ENCODE measurements around the gene RCE1.

RCE1 gene

DNA sequence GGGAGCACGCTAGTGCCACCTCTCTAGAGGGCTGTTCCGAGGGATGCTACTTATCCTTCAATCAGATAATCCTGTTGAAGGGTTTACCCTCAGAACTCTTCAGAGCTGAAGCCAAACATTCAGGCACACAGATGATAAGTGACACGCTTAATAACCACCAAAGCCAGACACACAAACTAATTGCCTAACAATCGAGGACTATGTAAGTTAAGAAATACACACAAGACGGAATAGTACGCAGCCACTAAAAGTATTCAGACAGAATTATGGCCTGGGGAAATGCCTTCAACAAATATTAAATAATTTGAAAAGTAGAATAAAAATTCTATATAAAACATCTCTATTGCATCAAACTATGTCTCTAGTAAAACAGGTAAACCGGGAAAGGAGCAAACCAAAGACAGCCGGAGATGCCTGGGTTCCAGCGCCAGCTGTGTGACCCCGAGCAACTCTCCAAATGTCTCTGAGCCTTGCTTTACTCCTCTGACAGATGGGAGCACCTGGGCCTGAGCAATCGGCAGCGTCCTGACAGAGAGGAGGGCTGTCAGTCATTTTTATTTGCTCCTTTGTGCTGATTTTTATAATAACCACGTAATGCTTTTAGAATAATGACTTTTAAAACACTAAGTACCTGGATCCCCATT is 25.0 kb downstream of the RCE1 start:
- POLR2A ChIA-PET, result interaction anchor here (1.1 kb wide), 1 partner anchor 25 kb away, joined by 3 read pairs; the partner anchor contains the start of gene RCE1

DNA sequence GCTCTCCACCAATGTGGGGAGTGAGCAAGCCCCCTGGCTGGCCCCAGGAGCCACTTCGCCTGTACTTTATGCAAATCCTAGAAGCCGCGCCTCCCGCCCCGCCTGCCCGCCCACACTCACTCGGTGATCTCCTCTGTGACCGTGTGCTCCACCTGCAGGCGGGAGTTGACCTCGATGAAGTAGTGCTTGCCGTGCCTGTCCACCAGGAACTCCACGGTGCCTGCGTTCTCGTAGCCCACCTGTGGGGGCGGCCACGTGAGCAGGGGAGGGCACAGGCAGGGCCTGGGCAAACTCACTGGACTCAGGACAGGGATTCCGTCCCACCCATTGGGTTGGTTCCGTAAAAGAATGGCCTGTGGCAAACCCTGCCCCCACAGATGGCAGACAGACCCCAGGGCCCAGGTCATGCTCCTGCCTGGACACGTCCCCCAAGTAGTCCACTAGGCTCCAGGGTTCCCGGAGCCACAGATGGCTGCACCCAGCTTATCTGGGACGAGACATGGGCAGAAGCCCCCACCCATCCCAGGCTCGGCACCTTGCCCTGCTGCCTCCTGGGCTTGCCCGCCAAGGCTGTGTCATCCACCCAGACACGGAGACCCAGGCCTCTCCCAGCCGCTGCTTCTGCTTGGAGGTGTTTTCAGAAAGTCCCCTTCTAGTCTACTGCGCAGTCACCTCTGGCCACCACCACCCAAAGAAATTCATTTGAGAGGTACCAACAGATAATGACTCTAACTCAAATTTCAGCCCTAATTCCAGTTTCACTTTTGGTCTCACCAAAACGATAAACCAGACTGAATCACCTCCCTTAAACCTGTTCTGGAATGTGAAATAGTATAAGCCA is 25.7 kb downstream of the RCE1 start:
- H3K27ac ChIP-seq (ENCODE audit: extremely low read depth, low read depth, low read length), result no peak overlapping the region
- H3K36me3 ChIP-seq (ENCODE audit: control insufficient read depth in 2 of 2, insufficient read depth in 1 of 2, low read length in 2 of 2), result peaks cover 0 to 26% of the 10 kb centered on the region in 2 experiments; a peak in 1 of 3 replicates
- H3K9me3 ChIP-seq (ENCODE audit: control insufficient read depth, insufficient read depth, low read depth, low read length), result no peaks in the 10 kb centered on the region
- ChIA-PET POLR2A (no interaction called here), CTCF (no interaction called here)
- H3K4me1 ChIP-seq (ENCODE audit: control insufficient read depth, insufficient read depth, low read length), result no peaks in the 10 kb centered on the region
- no peak overlapping the region for H3K4me3 ChIP-seq (ENCODE audit: low read depth, low read length)
- TF ChIP-seq EGR2 (tag by site-specific recombination; IDR thresholded peaks at IDR 0.05; ENCODE audit: low read depth) (peak; percentile 32; the same call in 1 of the 2 replicates), ZNF548 (tag by site-specific recombination; IDR thresholded peaks at IDR 0.05) (no peak), ZIC2 (tag by site-specific recombination; IDR thresholded peaks at IDR 0.05) (no peak), GLIS1 (tag by site-specific recombination; IDR thresholded peaks at IDR 0.05) (no peak), ZNF239 (tag by site-specific recombination; IDR thresholded peaks at IDR 0.05) (no peak), ZNF426 (tag by site-specific recombination; IDR thresholded peaks at IDR 0.05) (no peak)
- TF ChIP-seq, protein P1, sequence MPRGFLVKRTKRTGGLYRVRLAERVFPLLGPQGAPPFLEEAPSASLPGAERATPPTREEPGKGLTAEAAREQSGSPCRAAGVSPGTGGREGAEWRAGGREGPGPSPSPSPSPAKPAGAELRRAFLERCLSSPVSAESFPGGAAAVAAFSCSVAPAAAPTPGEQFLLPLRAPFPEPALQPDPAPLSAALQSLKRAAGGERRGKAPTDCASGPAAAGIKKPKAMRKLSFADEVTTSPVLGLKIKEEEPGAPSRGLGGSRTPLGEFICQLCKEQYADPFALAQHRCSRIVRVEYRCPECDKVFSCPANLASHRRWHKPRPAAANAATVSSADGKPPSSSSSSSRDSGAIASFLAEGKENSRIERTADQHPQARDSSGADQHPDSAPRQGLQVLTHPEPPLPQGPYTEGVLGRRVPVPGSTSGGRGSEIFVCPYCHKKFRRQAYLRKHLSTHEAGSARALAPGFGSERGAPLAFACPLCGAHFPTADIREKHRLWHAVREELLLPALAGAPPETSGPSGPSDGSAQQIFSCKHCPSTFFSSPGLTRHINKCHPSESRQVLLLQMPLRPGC (tag by site-specific recombination; IDR thresholded peaks at IDR 0.05), result no peak
- TF ChIP-seq, protein P2, sequence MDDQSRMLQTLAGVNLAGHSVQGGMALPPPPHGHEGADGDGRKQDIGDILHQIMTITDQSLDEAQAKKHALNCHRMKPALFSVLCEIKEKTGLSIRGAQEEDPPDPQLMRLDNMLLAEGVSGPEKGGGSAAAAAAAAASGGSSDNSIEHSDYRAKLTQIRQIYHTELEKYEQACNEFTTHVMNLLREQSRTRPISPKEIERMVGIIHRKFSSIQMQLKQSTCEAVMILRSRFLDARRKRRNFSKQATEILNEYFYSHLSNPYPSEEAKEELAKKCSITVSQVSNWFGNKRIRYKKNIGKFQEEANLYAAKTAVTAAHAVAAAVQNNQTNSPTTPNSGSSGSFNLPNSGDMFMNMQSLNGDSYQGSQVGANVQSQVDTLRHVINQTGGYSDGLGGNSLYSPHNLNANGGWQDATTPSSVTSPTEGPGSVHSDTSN (CRISPR knock-in tag; IDR thresholded peaks at IDR 0.05), result 0 out of 2 replicates have a peak, but pooled peaks have one; percentile 29

More for the DNA sequence above, 25.0 kb downstream of the RCE1 start:
- CTCF ChIA-PET, result interaction anchor here (0.5 kb wide), 1 partner anchor 16 kb away, joined by 3 read pairs; no protein-coding TSS in a partner anchor
- Histone ChIP-seq H3K36me3 (ENCODE audit: control insufficient read depth in 2 of 2, insufficient read depth in 1 of 2, low read length in 2 of 2) (peaks cover 0 to 26% of the 10 kb centered on the region in 2 experiments; a peak in 1 of 3 replicates), H3K4me1 (ENCODE audit: control insufficient read depth, insufficient read depth, low read length) (no peaks in the 10 kb centered on the region), H3K27ac (ENCODE audit: extremely low read depth, low read depth, low read length) (no peak overlapping the region), H3K4me3 (ENCODE audit: low read depth, low read length) (no peak overlapping the region), H3K9me3 (ENCODE audit: control insufficient read depth, insufficient read depth, low read depth, low read length) (no peaks in the 10 kb centered on the region)
- no peak for TF ChIP-seq ZNF274 (IDR thresholded peaks at IDR 0.05; ENCODE audit: low read length)
- TF ChIP-seq ZNF274 (tag by site-specific recombination; IDR thresholded peaks at IDR 0.05; ENCODE audit: borderline replicate concordance), result no peak
- TF ChIP-seq ZNF292 (tag by site-specific recombination; IDR thresholded peaks at IDR 0.05; ENCODE audit: borderline replicate concordance, low read depth), result no peak
- TF ChIP-seq, protein P3, sequence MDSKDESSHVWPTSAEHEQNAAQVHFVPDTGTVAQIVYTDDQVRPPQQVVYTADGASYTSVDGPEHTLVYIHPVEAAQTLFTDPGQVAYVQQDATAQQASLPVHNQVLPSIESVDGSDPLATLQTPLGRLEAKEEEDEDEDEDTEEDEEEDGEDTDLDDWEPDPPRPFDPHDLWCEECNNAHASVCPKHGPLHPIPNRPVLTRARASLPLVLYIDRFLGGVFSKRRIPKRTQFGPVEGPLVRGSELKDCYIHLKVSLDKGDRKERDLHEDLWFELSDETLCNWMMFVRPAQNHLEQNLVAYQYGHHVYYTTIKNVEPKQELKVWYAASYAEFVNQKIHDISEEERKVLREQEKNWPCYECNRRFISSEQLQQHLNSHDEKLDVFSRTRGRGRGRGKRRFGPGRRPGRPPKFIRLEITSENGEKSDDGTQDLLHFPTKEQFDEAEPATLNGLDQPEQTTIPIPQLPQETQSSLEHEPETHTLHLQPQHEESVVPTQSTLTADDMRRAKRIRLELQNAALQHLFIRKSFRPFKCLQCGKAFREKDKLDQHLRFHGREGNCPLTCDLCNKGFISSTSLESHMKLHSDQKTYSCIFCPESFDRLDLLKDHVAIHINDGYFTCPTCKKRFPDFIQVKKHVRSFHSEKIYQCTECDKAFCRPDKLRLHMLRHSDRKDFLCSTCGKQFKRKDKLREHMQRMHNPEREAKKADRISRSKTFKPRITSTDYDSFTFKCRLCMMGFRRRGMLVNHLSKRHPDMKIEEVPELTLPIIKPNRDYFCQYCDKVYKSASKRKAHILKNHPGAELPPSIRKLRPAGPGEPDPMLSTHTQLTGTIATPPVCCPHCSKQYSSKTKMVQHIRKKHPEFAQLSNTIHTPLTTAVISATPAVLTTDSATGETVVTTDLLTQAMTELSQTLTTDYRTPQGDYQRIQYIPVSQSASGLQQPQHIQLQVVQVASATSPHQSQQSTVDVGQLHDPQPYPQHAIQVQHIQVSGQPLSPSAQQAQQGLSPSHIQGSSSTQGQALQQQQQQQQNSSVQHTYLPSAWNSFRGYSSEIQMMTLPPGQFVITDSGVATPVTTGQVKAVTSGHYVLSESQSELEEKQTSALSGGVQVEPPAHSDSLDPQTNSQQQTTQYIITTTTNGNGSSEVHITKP (tag by site-specific recombination; IDR thresholded peaks at IDR 0.05), result no peak
- no peak for TF ChIP-seq ZNF174 (tag by site-specific recombination; IDR thresholded peaks at IDR 0.05)
- no peak for TF ChIP-seq KLF16 (tag by site-specific recombination; IDR thresholded peaks at IDR 0.05)
- no peak for TF ChIP-seq ZNF133 (tag by site-specific recombination; IDR thresholded peaks at IDR 0.05)
- TF ChIP-seq MYNN (tag by site-specific recombination; IDR thresholded peaks at IDR 0.05; ENCODE audit: borderline replicate concordance), result no peak
- no peak for TF ChIP-seq ZNF2 (tag by site-specific recombination; IDR thresholded peaks at IDR 0.05)
- TF ChIP-seq ZXDB (tag by site-specific recombination; IDR thresholded peaks at IDR 0.05), result no peak
- TF ChIP-seq, protein P1 (tag by site-specific recombination; IDR thresholded peaks at IDR 0.05), result no peak
- TF ChIP-seq BCL11B (tag by site-specific recombination; IDR thresholded peaks at IDR 0.05; ENCODE audit: low read depth), result no peak
- no peak for TF ChIP-seq ZNF549 (tag by site-specific recombination; IDR thresholded peaks at IDR 0.05)
- no peak for TF ChIP-seq ZNF221 (tag by site-specific recombination; IDR thresholded peaks at IDR 0.05; ENCODE audit: borderline replicate concordance)
- TF ChIP-seq, protein P4, sequence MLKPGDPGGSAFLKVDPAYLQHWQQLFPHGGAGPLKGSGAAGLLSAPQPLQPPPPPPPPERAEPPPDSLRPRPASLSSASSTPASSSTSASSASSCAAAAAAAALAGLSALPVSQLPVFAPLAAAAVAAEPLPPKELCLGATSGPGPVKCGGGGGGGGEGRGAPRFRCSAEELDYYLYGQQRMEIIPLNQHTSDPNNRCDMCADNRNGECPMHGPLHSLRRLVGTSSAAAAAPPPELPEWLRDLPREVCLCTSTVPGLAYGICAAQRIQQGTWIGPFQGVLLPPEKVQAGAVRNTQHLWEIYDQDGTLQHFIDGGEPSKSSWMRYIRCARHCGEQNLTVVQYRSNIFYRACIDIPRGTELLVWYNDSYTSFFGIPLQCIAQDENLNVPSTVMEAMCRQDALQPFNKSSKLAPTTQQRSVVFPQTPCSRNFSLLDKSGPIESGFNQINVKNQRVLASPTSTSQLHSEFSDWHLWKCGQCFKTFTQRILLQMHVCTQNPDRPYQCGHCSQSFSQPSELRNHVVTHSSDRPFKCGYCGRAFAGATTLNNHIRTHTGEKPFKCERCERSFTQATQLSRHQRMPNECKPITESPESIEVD (tag by site-specific recombination; IDR thresholded peaks at IDR 0.05), result no peak
- TF ChIP-seq, protein P5, sequence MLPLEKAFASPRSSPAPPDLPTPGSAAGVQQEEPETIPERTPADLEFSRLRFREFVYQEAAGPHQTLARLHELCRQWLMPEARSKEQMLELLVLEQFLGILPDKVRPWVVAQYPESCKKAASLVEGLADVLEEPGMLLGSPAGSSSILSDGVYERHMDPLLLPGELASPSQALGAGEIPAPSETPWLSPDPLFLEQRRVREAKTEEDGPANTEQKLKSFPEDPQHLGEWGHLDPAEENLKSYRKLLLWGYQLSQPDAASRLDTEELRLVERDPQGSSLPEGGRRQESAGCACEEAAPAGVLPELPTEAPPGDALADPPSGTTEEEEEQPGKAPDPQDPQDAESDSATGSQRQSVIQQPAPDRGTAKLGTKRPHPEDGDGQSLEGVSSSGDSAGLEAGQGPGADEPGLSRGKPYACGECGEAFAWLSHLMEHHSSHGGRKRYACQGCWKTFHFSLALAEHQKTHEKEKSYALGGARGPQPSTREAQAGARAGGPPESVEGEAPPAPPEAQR (tag by site-specific recombination; IDR thresholded peaks at IDR 0.05), result no peak
- no peak for TF ChIP-seq ZNF624 (tag by site-specific recombination; IDR thresholded peaks at IDR 0.05)
